ENCODE results near the gene ALS2.

Gene ALS2

DNA sequence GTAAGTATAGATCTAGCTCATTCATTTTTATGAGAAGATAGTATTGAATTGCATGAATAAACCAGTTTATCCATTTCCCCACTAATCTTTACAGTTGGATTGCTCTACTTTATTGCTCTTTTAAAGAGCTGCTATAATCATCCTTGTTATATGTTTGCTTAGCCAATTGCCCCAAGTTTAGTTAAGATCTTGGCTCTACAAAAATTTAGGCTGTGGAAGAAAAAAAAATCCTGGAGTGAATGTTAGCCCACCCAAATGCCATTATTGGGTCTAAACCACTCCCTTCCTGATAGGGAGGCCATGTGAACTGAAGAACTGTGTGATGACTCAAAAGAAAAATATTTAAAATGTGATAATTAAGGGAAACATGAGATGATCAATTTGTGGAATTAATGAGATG is 2.9 kb downstream of the ALS2 start:
- TF ChIP-seq RAD21 (IDR thresholded peaks at IDR 0.05; ENCODE audit: low read depth) (no peak), FOXM1 (IDR thresholded peaks at IDR 0.05; ENCODE audit: borderline replicate concordance, low read depth) (no peak), TEAD4 (IDR thresholded peaks at IDR 0.05) (peak; percentile 19; the same call in 1 of the 2 replicates)
- TF ChIP-seq, protein P1, sequence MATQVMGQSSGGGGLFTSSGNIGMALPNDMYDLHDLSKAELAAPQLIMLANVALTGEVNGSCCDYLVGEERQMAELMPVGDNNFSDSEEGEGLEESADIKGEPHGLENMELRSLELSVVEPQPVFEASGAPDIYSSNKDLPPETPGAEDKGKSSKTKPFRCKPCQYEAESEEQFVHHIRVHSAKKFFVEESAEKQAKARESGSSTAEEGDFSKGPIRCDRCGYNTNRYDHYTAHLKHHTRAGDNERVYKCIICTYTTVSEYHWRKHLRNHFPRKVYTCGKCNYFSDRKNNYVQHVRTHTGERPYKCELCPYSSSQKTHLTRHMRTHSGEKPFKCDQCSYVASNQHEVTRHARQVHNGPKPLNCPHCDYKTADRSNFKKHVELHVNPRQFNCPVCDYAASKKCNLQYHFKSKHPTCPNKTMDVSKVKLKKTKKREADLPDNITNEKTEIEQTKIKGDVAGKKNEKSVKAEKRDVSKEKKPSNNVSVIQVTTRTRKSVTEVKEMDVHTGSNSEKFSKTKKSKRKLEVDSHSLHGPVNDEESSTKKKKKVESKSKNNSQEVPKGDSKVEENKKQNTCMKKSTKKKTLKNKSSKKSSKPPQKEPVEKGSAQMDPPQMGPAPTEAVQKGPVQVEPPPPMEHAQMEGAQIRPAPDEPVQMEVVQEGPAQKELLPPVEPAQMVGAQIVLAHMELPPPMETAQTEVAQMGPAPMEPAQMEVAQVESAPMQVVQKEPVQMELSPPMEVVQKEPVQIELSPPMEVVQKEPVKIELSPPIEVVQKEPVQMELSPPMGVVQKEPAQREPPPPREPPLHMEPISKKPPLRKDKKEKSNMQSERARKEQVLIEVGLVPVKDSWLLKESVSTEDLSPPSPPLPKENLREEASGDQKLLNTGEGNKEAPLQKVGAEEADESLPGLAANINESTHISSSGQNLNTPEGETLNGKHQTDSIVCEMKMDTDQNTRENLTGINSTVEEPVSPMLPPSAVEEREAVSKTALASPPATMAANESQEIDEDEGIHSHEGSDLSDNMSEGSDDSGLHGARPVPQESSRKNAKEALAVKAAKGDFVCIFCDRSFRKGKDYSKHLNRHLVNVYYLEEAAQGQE (IDR thresholded peaks at IDR 0.05; ENCODE audit: low read depth), result no peak

DNA sequence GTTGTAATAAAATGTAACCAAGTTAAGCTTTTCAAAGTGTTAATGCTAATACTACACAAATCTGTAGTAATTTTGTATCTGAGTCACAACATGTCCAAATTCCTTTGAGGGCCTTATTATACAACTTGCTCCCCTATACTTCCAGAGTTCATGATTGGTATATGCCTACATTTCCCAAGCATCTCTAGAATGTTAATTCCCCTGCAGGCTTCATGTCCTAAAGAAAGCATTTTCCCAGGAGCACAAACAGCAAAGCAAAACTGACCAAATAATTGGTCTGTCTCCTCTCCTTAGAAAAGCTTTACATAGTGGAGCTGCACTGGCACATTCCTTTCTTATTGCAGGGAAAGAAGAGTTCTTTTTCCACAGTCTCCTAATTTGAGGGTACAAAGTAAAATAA is 3.7 kb downstream of the ALS2 start:
- TF ChIP-seq NFIC (IDR thresholded peaks at IDR 0.05) (no peak), TEAD4 (IDR thresholded peaks at IDR 0.05) (no peak), ZBTB7A (IDR thresholded peaks at IDR 0.05; ENCODE audit: low read depth) (no peak), CEBPB (IDR thresholded peaks at IDR 0.05) (no peak), EP300 (IDR thresholded peaks at IDR 0.05; ENCODE audit: borderline replicate concordance) (no peak), CREB1 (IDR thresholded peaks at IDR 0.05; ENCODE audit: low read depth) (no peak), RAD21 (IDR thresholded peaks at IDR 0.05; ENCODE audit: low read depth) (no peak), TCF12 (IDR thresholded peaks at IDR 0.05; ENCODE audit: low read depth) (no peak), EGR1 (IDR thresholded peaks at IDR 0.05) (no peak), YY1 (IDR thresholded peaks at IDR 0.05; ENCODE audit: low read depth) (no peak), TAF1 (IDR thresholded peaks at IDR 0.05; ENCODE audit: low read depth) (no peak), FOXM1 (IDR thresholded peaks at IDR 0.05; ENCODE audit: borderline replicate concordance, low read depth) (no peak)
- TF ChIP-seq, protein P2, sequence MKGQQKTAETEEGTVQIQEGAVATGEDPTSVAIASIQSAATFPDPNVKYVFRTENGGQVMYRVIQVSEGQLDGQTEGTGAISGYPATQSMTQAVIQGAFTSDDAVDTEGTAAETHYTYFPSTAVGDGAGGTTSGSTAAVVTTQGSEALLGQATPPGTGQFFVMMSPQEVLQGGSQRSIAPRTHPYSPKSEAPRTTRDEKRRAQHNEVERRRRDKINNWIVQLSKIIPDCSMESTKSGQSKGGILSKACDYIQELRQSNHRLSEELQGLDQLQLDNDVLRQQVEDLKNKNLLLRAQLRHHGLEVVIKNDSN (IDR thresholded peaks at IDR 0.05), result no peak
- TF ChIP-seq, protein P1 (IDR thresholded peaks at IDR 0.05; ENCODE audit: low read depth), result no peak

GRCh38 chr2:201775326-201775725 is 5.4 kb downstream of the ALS2 start:
- TF ChIP-seq TCF12 (IDR thresholded peaks at IDR 0.05; ENCODE audit: low read depth) (no peak), CREB1 (IDR thresholded peaks at IDR 0.05; ENCODE audit: low read depth) (no peak), CEBPB (IDR thresholded peaks at IDR 0.05) (no peak), EGR1 (IDR thresholded peaks at IDR 0.05) (no peak), YY1 (IDR thresholded peaks at IDR 0.05; ENCODE audit: low read depth) (no peak), TAF1 (IDR thresholded peaks at IDR 0.05; ENCODE audit: low read depth) (no peak), FOXM1 (IDR thresholded peaks at IDR 0.05; ENCODE audit: borderline replicate concordance, low read depth) (no peak), MAX (IDR thresholded peaks at IDR 0.05) (no peak), TEAD4 (IDR thresholded peaks at IDR 0.05) (no peak), EP300 (IDR thresholded peaks at IDR 0.05; ENCODE audit: borderline replicate concordance) (no peak), ZBTB7A (IDR thresholded peaks at IDR 0.05; ENCODE audit: low read depth) (no peak), RAD21 (IDR thresholded peaks at IDR 0.05; ENCODE audit: low read depth) (no peak), NFIC (IDR thresholded peaks at IDR 0.05) (no peak)
- TF ChIP-seq, protein P1 (IDR thresholded peaks at IDR 0.05; ENCODE audit: low read depth), result no peak
- TF ChIP-seq, protein P2 (IDR thresholded peaks at IDR 0.05), result no peak

- TF ChIP-seq, protein P1 (IDR thresholded peaks at IDR 0.05; ENCODE audit: low read depth), result no peak
- no peak for TF ChIP-seq YY1 (IDR thresholded peaks at IDR 0.05; ENCODE audit: low read depth)
Observed at GRCh38 chr2:201774546-201774945, 6.2 kb downstream of the ALS2 start.

All from Ishikawa (cell line).